ENCODE results near the gene LINGO4.

LINGO4 gene

GRCh38 chr1:151811181-151811580 is 6.0 kb upstream of the LINGO4 start:
- no peak overlapping the region for H3K4me3 Mint-ChIP-seq
- peaks cover 19% of the 10 kb centered on the region for H3K27me3 Mint-ChIP-seq
- H3K27ac Mint-ChIP-seq = no peak overlapping the region
- ATAC-seq = no peak
- H3K4me1 Mint-ChIP-seq = peaks cover 7% of the 10 kb centered on the region
- no peaks in the 10 kb centered on the region for H3K36me3 Mint-ChIP-seq
- no peaks in the 10 kb centered on the region for H3K9me3 Mint-ChIP-seq

GRCh38 chr1:151809985-151810556 is 4.9 kb upstream of the LINGO4 start:
- no peak for ATAC-seq
- H3K9me3 Mint-ChIP-seq = no peaks in the 10 kb centered on the region
- peaks cover 8% of the 10 kb centered on the region for H3K27me3 Mint-ChIP-seq
- H3K36me3 Mint-ChIP-seq = no peaks in the 10 kb centered on the region
- H3K4me3 Mint-ChIP-seq = no peak overlapping the region
- no peak overlapping the region for H3K27ac Mint-ChIP-seq
- H3K4me1 Mint-ChIP-seq = peaks cover 7% of the 10 kb centered on the region

GRCh38 chr1:151809290-151809984 is 4.2 kb upstream of the LINGO4 start:
- no peak for ATAC-seq
- no peaks in the 10 kb centered on the region for H3K9me3 Mint-ChIP-seq
- H3K4me1 Mint-ChIP-seq = peaks cover 12% of the 10 kb centered on the region
- H3K36me3 Mint-ChIP-seq = no peaks in the 10 kb centered on the region
- H3K27ac Mint-ChIP-seq = no peak overlapping the region
- H3K27me3 Mint-ChIP-seq = peaks cover 1% of the 10 kb centered on the region
- H3K4me3 Mint-ChIP-seq = no peak overlapping the region

- H3K9me3 Mint-ChIP-seq = no peaks in the 10 kb centered on the region
- peaks cover 20% of the 10 kb centered on the region for H3K4me1 Mint-ChIP-seq
- ATAC-seq = no peak
- no peaks in the 10 kb centered on the region for H3K27me3 Mint-ChIP-seq
- H3K4me3 Mint-ChIP-seq = no peak overlapping the region
- no peaks in the 10 kb centered on the region for H3K36me3 Mint-ChIP-seq
- no peak overlapping the region for H3K27ac Mint-ChIP-seq
Measured at GRCh38 chr1:151807766-151808165, 2.5 kb upstream of the LINGO4 start.

- Mint-ChIP-seq H3K4me1 (peaks cover 20% of the 10 kb centered on the region), H3K4me3 (no peak overlapping the region), H3K36me3 (no peaks in the 10 kb centered on the region), H3K27ac (no peak overlapping the region), H3K9me3 (no peaks in the 10 kb centered on the region), H3K27me3 (no peaks in the 10 kb centered on the region)
- no peak for ATAC-seq
Measured at GRCh38 chr1:151807131-151807530, 1.9 kb upstream of the LINGO4 start.

GRCh38 chr1:151806170-151806569 is 951 bp upstream of the LINGO4 start:
- ATAC-seq = no peak
- H3K4me1 Mint-ChIP-seq = peaks cover 20% of the 10 kb centered on the region
- no peaks in the 10 kb centered on the region for H3K36me3 Mint-ChIP-seq
- no peaks in the 10 kb centered on the region for H3K27me3 Mint-ChIP-seq
- H3K9me3 Mint-ChIP-seq = no peaks in the 10 kb centered on the region
- no peak overlapping the region for H3K27ac Mint-ChIP-seq
- H3K4me3 Mint-ChIP-seq = no peak overlapping the region

GRCh38 chr1:151803915-151804314 is 1.3 kb downstream of the LINGO4 start:
- H3K9me3 Mint-ChIP-seq = no peaks in the 10 kb centered on the region
- H3K27ac Mint-ChIP-seq = no peak overlapping the region
- H3K4me3 Mint-ChIP-seq = no peak overlapping the region

GRCh38 chr1:151803164-151803563 is 2.1 kb downstream of the LINGO4 start:
- Mint-ChIP-seq H3K4me3 (no peak overlapping the region), H3K4me1 (peaks cover 25% of the 10 kb centered on the region), H3K36me3 (peaks cover 4% of the 10 kb centered on the region), H3K27ac (no peak overlapping the region), H3K27me3 (peaks cover 18% of the 10 kb centered on the region), H3K9me3 (no peaks in the 10 kb centered on the region)
- ATAC-seq = no peak

More at GRCh38 chr1:151803915-151804314, 1.3 kb downstream of the LINGO4 start:
- Mint-ChIP-seq H3K4me1 (peaks cover 25% of the 10 kb centered on the region), H3K27me3 (peaks cover 18% of the 10 kb centered on the region), H3K36me3 (no peaks in the 10 kb centered on the region)
- no peak for ATAC-seq

GRCh38 chr1:151802372-151802771 is 2.8 kb downstream of the LINGO4 start:
- no peak for ATAC-seq
- H3K27me3 Mint-ChIP-seq = peaks cover 18% of the 10 kb centered on the region
- no peak overlapping the region for H3K4me3 Mint-ChIP-seq
- H3K36me3 Mint-ChIP-seq = peaks cover 4% of the 10 kb centered on the region
- peaks cover 19% of the 10 kb centered on the region for H3K4me1 Mint-ChIP-seq
- H3K9me3 Mint-ChIP-seq = no peaks in the 10 kb centered on the region
- no peak overlapping the region for H3K27ac Mint-ChIP-seq

GRCh38 chr1:151801846-151802245 is 3.4 kb downstream of the LINGO4 start:
- Mint-ChIP-seq H3K27me3 (peaks cover 18% of the 10 kb centered on the region), H3K4me3 (no peak overlapping the region), H3K36me3 (peaks cover 7% of the 10 kb centered on the region), H3K4me1 (peaks cover 19% of the 10 kb centered on the region), H3K9me3 (no peaks in the 10 kb centered on the region), H3K27ac (no peak overlapping the region)
- ATAC-seq = no peak

GRCh38 chr1:151801310-151801820 is 3.9 kb downstream of the LINGO4 start:
- H3K27ac Mint-ChIP-seq = no peak overlapping the region
- ATAC-seq = no peak
- H3K4me1 Mint-ChIP-seq = peaks cover 19% of the 10 kb centered on the region
- H3K4me3 Mint-ChIP-seq = no peak overlapping the region
- H3K9me3 Mint-ChIP-seq = no peaks in the 10 kb centered on the region
- peaks cover 18% of the 10 kb centered on the region for H3K27me3 Mint-ChIP-seq
- peaks cover 10% of the 10 kb centered on the region for H3K36me3 Mint-ChIP-seq

GRCh38 chr1:151800830-151801229 is 4.4 kb downstream of the LINGO4 start:
- ATAC-seq = no peak
- H3K4me1 Mint-ChIP-seq = peaks cover 19% of the 10 kb centered on the region
- H3K27me3 Mint-ChIP-seq = peaks cover 18% of the 10 kb centered on the region
- H3K27ac Mint-ChIP-seq = no peak overlapping the region
- no peak overlapping the region for H3K4me3 Mint-ChIP-seq
- no peaks in the 10 kb centered on the region for H3K9me3 Mint-ChIP-seq
- peaks cover 10% of the 10 kb centered on the region for H3K36me3 Mint-ChIP-seq

- Mint-ChIP-seq H3K4me3 (no peak overlapping the region), H3K4me1 (peaks cover 13% of the 10 kb centered on the region), H3K9me3 (no peaks in the 10 kb centered on the region), H3K36me3 (peaks cover 10% of the 10 kb centered on the region), H3K27ac (no peak overlapping the region), H3K27me3 (peaks cover 18% of the 10 kb centered on the region)
- no peak for ATAC-seq
Measured at GRCh38 chr1:151799179-151800022, 5.8 kb downstream of the LINGO4 start.

GRCh38 chr1:151798571-151798970 is 6.6 kb downstream of the LINGO4 start:
- Mint-ChIP-seq H3K27ac (no peak overlapping the region), H3K4me1 (peaks cover 5% of the 10 kb centered on the region), H3K4me3 (no peak overlapping the region), H3K36me3 (peaks cover 10% of the 10 kb centered on the region), H3K9me3 (no peaks in the 10 kb centered on the region), H3K27me3 (peaks cover 18% of the 10 kb centered on the region)
- ATAC-seq = no peak

- ATAC-seq = peak; percentile 5
- peak overlapping the region; percentile 86 for H3K27ac Mint-ChIP-seq
- H3K4me1 Mint-ChIP-seq = peaks cover 18% of the 10 kb centered on the region
- no peaks in the 10 kb centered on the region for H3K36me3 Mint-ChIP-seq
- no peaks in the 10 kb centered on the region for H3K9me3 Mint-ChIP-seq
- no peaks in the 10 kb centered on the region for H3K27me3 Mint-ChIP-seq
- H3K4me3 Mint-ChIP-seq = peak overlapping the region; percentile 94
Measured at GRCh38 chr1:151790940-151791651, 14.1 kb downstream of the LINGO4 start.

All from stimulated activated memory B cell treated with anti-CD40 and anti-IgM and Interleukin-4, amounts not matched to agents 10 μg/mL and 1 μg/mL and 100 μg/mL, for 72 hours (primary cell).